Stimulated activated CD4-positive, alpha-beta T cell treated with anti-CD3 and anti-CD28 coated beads, Interleukin-1b, Interleukin-23, amount 100 ng/mL, for 1 hour (primary cell): ENCODE results near the gene ALPK3.

Source experiments
- DNase-seq, 2 donors: peaks; one replicate each; pipeline ENCODE4 v3.0.0-alpha.2; 2020; ENCODE audit warnings: low read depth in 2 of 2

Gene ALPK3

GRCh38 chr15:84922530-84922929 is 105.4 kb downstream of the ALPK3 start:
- DNase-seq = no peak
